H9 (cell line): ENCODE data around the gene USP3. TPM values are rescaled to one million over a fixed set of nuclear protein-coding genes. Genes with fewer than 3 reads are reported as not detected.
A peak's percentile ranks its signal among the peaks of the same experiment; 100 is the strongest.

Source experiments
- DNase-seq: peaks from one replicate; pipeline ENCODE4 v3.0.0-alpha.2; 2017
- H2AFZ ChIP-seq: one replicate; pipeline ENCODE4 v1.6.1; 2013; ENCODE audit warnings: mild to moderate bottlenecking, low read length, control low read depth, moderate library complexity
- H2AK5ac ChIP-seq: 2 replicates; pipeline ENCODE4 v1.6.1; 2013; ENCODE audit warnings: low read length, control low read depth, mixed read lengths; ENCODE audit not compliant: insufficient read length
- H2BK120ac ChIP-seq: one replicate; pipeline ENCODE4 v1.6.1; 2013; ENCODE audit warnings: low read depth, mild to moderate bottlenecking, low read length, control low read depth, inconsistent platforms; ENCODE audit not compliant: poor library complexity, severe bottlenecking
- H2BK12ac ChIP-seq: 2 replicates; pipeline ENCODE4 v1.6.1; 2013; ENCODE audit warnings: low read length, control low read depth, mixed read lengths, low read depth; ENCODE audit not compliant: insufficient read length
- H2BK15ac ChIP-seq: 2 replicates; pipeline ENCODE4 v1.6.1; 2013; ENCODE audit warnings: low read depth, low read length, control low read depth
- H2BK20ac ChIP-seq: one replicate; pipeline ENCODE4 v1.6.1; 2013; ENCODE audit warnings: low read depth, mild to moderate bottlenecking, low read length, control low read depth, inconsistent platforms; ENCODE audit not compliant: poor library complexity, severe bottlenecking
- H2BK5ac ChIP-seq: 2 replicates; pipeline ENCODE4 v1.6.1; 2013; ENCODE audit warnings: low read length, control low read depth, mixed read lengths; ENCODE audit not compliant: insufficient read length
- H3K14ac ChIP-seq: 2 replicates; pipeline ENCODE4 v1.6.1; 2013; ENCODE audit warnings: low read length, control low read depth; ENCODE audit not compliant: insufficient read depth
- H3K18ac ChIP-seq: 2 replicates; pipeline ENCODE4 v1.6.1; 2013; ENCODE audit warnings: low read depth, mild to moderate bottlenecking, mixed read lengths, low read length, control low read depth; ENCODE audit not compliant: insufficient read length
- H3K23ac ChIP-seq: 2 replicates; pipeline ENCODE4 v1.6.1; 2013; ENCODE audit warnings: low read length, control low read depth, mixed read lengths, low read depth; ENCODE audit not compliant: insufficient read length
- H3K23me2 ChIP-seq: 2 replicates; pipeline ENCODE4 v1.6.1; 2013; ENCODE audit warnings: low read depth, mild to moderate bottlenecking, mixed read lengths, low read length, control low read depth; ENCODE audit not compliant: insufficient read length, poor library complexity, severe bottlenecking
- H3K27ac ChIP-seq: 2 replicates; pipeline ENCODE4 v1.5.1; 2013; ENCODE audit warnings: low read length, control low read depth, mixed read lengths, low read depth; ENCODE audit not compliant: insufficient read length
- H3K27me3 ChIP-seq: 2 replicates; pipeline ENCODE4 v1.6.1; 2013; ENCODE audit warnings: low read length, control low read depth, inconsistent platforms; ENCODE audit not compliant: insufficient read depth
- H3K4ac ChIP-seq: 2 replicates; pipeline ENCODE4 v1.6.1; 2013; ENCODE audit warnings: low read depth, mild to moderate bottlenecking, control low read depth, inconsistent platforms, low read length, moderate library complexity
- H3K4me1 ChIP-seq: 2 replicates; pipeline ENCODE4 v1.6.1; 2013; ENCODE audit warnings: low read length, control low read depth, inconsistent platforms; ENCODE audit not compliant: insufficient read depth
- H3K4me2 ChIP-seq: 2 replicates; pipeline ENCODE4 v1.6.1; 2013; ENCODE audit warnings: low read length, control low read depth, mixed read lengths; ENCODE audit not compliant: insufficient read length, insufficient read depth
- H3K56ac ChIP-seq: 2 replicates; pipeline ENCODE4 v1.6.1; 2013; ENCODE audit warnings: low read depth, mild to moderate bottlenecking, mixed read lengths, low read length, control low read depth; ENCODE audit not compliant: insufficient read length
- H3K79me1 ChIP-seq: 2 replicates; pipeline ENCODE4 v1.6.1; 2013; ENCODE audit warnings: low read depth, mild to moderate bottlenecking, moderate library complexity, low read length, control low read depth, inconsistent platforms; ENCODE audit not compliant: insufficient read depth, poor library complexity, severe bottlenecking
- H3K79me2 ChIP-seq: 2 replicates; pipeline ENCODE4 v1.6.1; 2013; ENCODE audit warnings: low read length, control low read depth, inconsistent platforms; ENCODE audit not compliant: insufficient read depth
- H3K9ac ChIP-seq: 2 replicates; pipeline ENCODE4 v1.6.1; 2013; ENCODE audit warnings: low read length, control low read depth, mixed read lengths; ENCODE audit not compliant: insufficient read length; ENCODE audit errors: extremely low read depth
- H3K9me3 ChIP-seq: one replicate; pipeline ENCODE4 v1.6.1; 2013; ENCODE audit warnings: low read depth, low read length, inconsistent platforms; ENCODE audit not compliant: control insufficient read depth
- H3T11ph ChIP-seq: one replicate; pipeline ENCODE4 v1.6.1; 2013; ENCODE audit warnings: mild to moderate bottlenecking, low read length, control low read depth, inconsistent platforms
- H4K20me1 ChIP-seq: one replicate; pipeline ENCODE4 v1.6.1; 2013; ENCODE audit not compliant: control insufficient read depth, insufficient read length, insufficient read depth
- H4K5ac ChIP-seq: 2 replicates; pipeline ENCODE4 v1.6.1; 2013; ENCODE audit warnings: low read depth, mild to moderate bottlenecking, mixed read lengths, low read length, control low read depth; ENCODE audit not compliant: insufficient read length
- H4K8ac ChIP-seq: replicated peaks from 2 replicates; pipeline ENCODE4 v1.6.1; 2013; ENCODE audit warnings: low read length, control low read depth, mixed read lengths, low read depth; ENCODE audit not compliant: insufficient read length
- H4K91ac ChIP-seq: 2 replicates; pipeline ENCODE4 v1.6.1; 2013; ENCODE audit warnings: low read depth, mild to moderate bottlenecking, moderate library complexity, mixed read lengths, low read length, control low read depth; ENCODE audit not compliant: insufficient read length
- H3K27ac Mint-ChIP-seq, 3 experiments: 2 replicates in 2 of 3; 3 replicates in 1 of 3; pipeline ENCODE4 v1.8.0; 2020 to 2021; ENCODE audit warnings: mixed read lengths in 3 of 3, mild to moderate bottlenecking in 1 of 3, moderate library complexity in 1 of 3
- H3K27me3 Mint-ChIP-seq: 2 replicates; pipeline ENCODE4 v1.8.0; 2021; ENCODE audit warnings: low read depth, mild to moderate bottlenecking, moderate library complexity, mixed read lengths
- H3K36me3 Mint-ChIP-seq, 3 experiments: 2 replicates in 2 of 3; 3 replicates in 1 of 3; pipeline ENCODE4 v1.8.0; 2020 to 2021; ENCODE audit warnings: low read depth in 3 of 3, mixed read lengths in 3 of 3; ENCODE audit not compliant: insufficient read depth in 1 of 3
- H3K4me1 Mint-ChIP-seq, 2 experiments: 2 replicates each; pipeline ENCODE4 v1.8.0; 2020; ENCODE audit warnings: mixed read lengths in 2 of 2
- H3K4me3 Mint-ChIP-seq, 2 experiments: 2 replicates in 1 of 2; 3 replicates in 1 of 2; pipeline ENCODE4 v1.8.0; 2020 to 2021; ENCODE audit warnings: mild to moderate bottlenecking in 2 of 2, mixed read lengths in 2 of 2, moderate library complexity in 1 of 2
- H3K9me3 Mint-ChIP-seq, 2 experiments: 2 replicates in 1 of 2; 3 replicates in 1 of 2; pipeline ENCODE4 v1.8.0; 2020; ENCODE audit warnings: mild to moderate bottlenecking in 2 of 2, mixed read lengths in 2 of 2, moderate library complexity in 1 of 2
- CTCF ChIP-seq: fragments of 200-600 bp; sonication (generic); conservative IDR thresholded peaks from 3 replicates; pipeline ENCODE4 v1.8.0; 2021; ENCODE audit warnings: antibody characterized with exemption, mild to moderate bottlenecking
- WGBS: extraction: QIAGEN DNeasy Blood & Tissue Kit; methylation state at CpG from one replicate; pipeline ENCODE4 v1.1.7; 2013; ENCODE audit warnings: missing lambda C conversion rate, low lambda C conversion rate, mixed read lengths; ENCODE audit not compliant: insufficient read length; ENCODE audit errors: extremely low coverage; 5-methylcytosine and 5-hydroxymethylcytosine counted together
- total RNA-seq: library from RNA; stranded (reverse); gene quantifications from 2 replicates; pipeline ENCODE4 v1.2.1, GENCODE V29; 2021

The USP3 gene
- total RNA-seq, 1 experiment from 2014 or later = 14.2 TPM

GRCh38 chr15:63553388-63553791, 49.0 kb downstream of the USP3 start:
- Histone ChIP-seq H3K4me1 (peaks cover 2% of the 10 kb centered on the region; the same call in 1 of the 2 replicates), H2BK20ac (no peak overlapping the region), H3K18ac (no peak overlapping the region), H2AK5ac (no peak overlapping the region), H3K27ac (no peak overlapping the region), H2BK12ac (peak overlapping the region; percentile 64), H2BK120ac (no peak overlapping the region), H3K9ac (no peak overlapping the region), H3K14ac (no peak overlapping the region), H3K9me3 (no peaks in the 10 kb centered on the region), H3K27me3 (no peaks in the 10 kb centered on the region), H4K5ac (no peak overlapping the region), H3K23ac (no peak overlapping the region), H3K4ac (no peak overlapping the region), H4K91ac (no peak overlapping the region), H2AFZ (no peak overlapping the region), H3K23me2 (no peaks in the 10 kb centered on the region), H3K4me2 (no peak overlapping the region), H4K20me1 (no peaks in the 10 kb centered on the region), H3K56ac (no peak overlapping the region), H3K79me2 (no peaks in the 10 kb centered on the region), H4K8ac (no peak overlapping the region), H3K79me1 (no peaks in the 10 kb centered on the region), H2BK5ac (no peak overlapping the region), H2BK15ac (no peak overlapping the region), H3T11ph (no peak overlapping the region)
- H3K27me3 Mint-ChIP-seq = no peaks in the 10 kb centered on the region
- H3K36me3 Mint-ChIP-seq = peaks cover 0 to 6% (median 4%) of the 10 kb centered on the region in 3 experiments; a peak in 4 of 7 replicates
- no peak for DNase-seq
- H3K9me3 Mint-ChIP-seq = no peaks in the 10 kb centered on the region
- peaks cover 18 to 32% of the 10 kb centered on the region in 2 experiments for H3K4me1 Mint-ChIP-seq
- H3K27ac Mint-ChIP-seq = peak overlapping the region; percentile 73 to 98 (median 96); a peak in 5 of 7 replicates
- no peak overlapping the region for H3K4me3 Mint-ChIP-seq
- TF ChIP-seq CTCF = no peak
- no CpG with 5 or more reads among the region's 3 CpGs for WGBS
